Esophagus (tissue), 2 donors: ENCODE data around the gene SESN2. TPM values are rescaled to one million over a fixed set of nuclear protein-coding genes. Genes with fewer than 3 reads are reported as not detected.

Source experiments
- polyA plus RNA-seq, 2 donors: library from polyadenylated mRNA; stranded (reverse); fragments of 200-250 nt; gene quantifications; one replicate each; pipeline ENCODE4 v1.2.3, GENCODE V29; 2013
- donor health status: healthy with polysubstance abuse.
- donor health status: Bipolar disorder and iron deficiency.

The SESN2 gene
- polyA plus RNA-seq, 2 donors = 15.7 to 24.9 TPM

Other genes with a start within 250 kb of the SESN2 start
- 1 to 10 TPM; 6.3 to 7.3 TPM for gene EYA3, start 170.9 kb upstream of the SESN2 start, polyA plus RNA-seq
- gene PTAFR, start 82.8 kb upstream of the SESN2 start, polyA plus RNA-seq = 1 to 10 TPM; 2.4 to 3.1 TPM
- 10 to 100 TPM; 39.8 to 57.4 TPM for gene DNAJC8, start 26.5 kb upstream of the SESN2 start, polyA plus RNA-seq
- 100 to 1,000 TPM; 283 to 534 TPM for gene ATP5IF1, start 23.4 kb upstream of the SESN2 start, polyA plus RNA-seq
- gene MED18, start 69.5 kb downstream of the SESN2 start, polyA plus RNA-seq = 10 to 100 TPM; 15.1 to 36.6 TPM
- 10 to 100 TPM; 32.2 to 52.2 TPM for gene PHACTR4, start 110.2 kb downstream of the SESN2 start, polyA plus RNA-seq
- gene RCC1, start 246.5 kb downstream of the SESN2 start, polyA plus RNA-seq = 10 to 100 TPM; 32.5 to 46.4 TPM